ENCODE results near the gene AGAP5.
"Not testable (repeated sequence)": the region's sequence is repeated elsewhere in the genome, so short reads cannot be mapped to it uniquely, and the experiment has no call there.

Gene AGAP5

DNA sequence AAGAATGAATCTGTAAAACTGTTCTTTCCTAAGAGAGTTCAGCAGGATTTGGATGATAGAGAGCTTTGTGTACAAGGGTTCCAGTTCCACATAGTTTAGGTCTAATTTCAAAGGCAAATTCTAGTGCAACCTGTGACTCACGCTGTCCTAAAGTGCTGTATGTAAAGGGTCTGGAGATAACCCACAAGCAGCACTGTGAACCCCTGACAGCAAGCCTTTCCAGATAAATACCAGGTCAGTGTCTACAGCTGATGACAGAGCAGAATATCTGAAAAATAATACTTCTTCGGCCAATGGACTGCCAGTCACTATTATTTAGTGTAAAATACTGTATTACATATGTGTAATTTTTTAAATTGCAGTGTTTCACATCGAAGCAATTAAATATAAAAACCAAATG lies 16.0 kb upstream of the AGAP5 start:
- not testable (repeated sequence) for DNase-seq

DNA sequence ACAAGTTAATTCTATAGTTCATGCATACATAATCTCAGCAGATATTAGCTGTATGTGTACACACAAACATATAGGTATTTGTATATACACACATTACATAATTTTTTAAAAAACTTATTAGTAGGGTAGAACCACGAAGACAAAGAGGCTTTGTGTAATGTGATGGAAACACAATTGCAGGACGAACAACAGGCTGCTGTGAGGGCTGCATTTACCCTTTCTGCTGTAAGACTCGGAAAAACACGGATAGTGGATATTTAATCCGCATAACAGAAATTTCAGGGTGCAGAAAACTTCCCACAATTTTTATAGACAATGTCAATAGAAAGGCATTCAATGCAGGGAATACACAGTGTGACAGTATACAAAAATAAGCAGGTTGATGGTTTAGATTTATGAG lies 13.8 kb upstream of the AGAP5 start:
- not testable (repeated sequence) for DNase-seq

DNA sequence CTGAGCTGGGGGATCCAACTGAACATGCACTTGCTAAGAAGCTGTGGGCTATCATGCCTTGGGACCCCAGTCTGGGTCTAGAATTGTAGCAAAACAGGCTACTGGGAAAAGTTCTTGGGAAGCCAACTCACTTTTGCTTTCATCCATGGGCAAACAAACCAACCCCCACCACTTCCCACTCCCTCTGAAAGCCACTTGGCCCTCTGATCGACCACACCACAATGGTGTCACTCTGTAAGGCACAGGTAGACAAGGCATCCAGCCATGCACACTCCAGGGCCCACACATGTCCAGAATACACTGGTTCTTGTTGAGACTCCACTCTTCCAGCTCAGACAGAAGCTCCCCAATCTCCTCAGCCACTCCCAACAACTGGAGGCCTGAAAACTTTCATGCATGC lies 10.2 kb upstream of the AGAP5 start:
- not testable (repeated sequence) for DNase-seq

DNA sequence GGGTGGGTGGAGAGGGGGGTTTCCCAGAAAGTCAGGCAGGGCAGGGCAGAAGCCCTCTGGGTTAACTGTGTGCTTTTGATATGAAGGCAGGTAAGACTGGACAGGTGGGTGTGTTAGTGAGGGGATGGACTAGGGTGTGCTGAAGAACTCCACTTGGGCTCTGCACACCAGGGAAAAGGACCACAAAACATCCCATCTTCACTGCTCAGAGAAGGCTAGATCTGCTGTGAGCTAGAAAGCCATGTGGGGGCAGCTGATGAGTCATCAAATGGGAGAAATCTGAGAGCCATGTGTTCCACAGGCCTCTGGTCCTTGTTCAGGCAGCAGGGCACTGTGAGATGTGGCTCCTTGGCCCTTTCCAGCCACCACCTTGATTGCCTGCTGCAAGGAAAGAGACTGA lies 9.7 kb upstream of the AGAP5 start:
- DNase-seq: not testable (repeated sequence)

DNA sequence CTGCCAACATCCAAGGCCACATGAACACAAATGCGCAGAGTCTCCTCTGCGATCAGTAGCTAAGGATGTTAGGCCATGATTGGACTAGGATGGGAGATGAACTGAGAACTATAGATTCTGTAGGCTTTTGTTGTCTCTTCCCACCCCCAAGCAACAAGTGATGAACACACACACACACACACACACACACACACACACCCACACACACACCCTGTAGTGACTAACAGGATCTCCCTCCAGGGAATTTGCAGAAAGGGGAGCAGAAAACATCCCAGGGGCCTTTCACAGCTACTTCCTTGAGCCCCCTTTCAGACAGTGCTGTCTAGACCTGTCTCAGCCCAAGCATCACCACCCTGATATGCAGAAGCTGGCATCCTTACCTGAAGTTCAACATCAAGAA lies 8.6 kb upstream of the AGAP5 start:
- not testable (repeated sequence) for DNase-seq

DNA sequence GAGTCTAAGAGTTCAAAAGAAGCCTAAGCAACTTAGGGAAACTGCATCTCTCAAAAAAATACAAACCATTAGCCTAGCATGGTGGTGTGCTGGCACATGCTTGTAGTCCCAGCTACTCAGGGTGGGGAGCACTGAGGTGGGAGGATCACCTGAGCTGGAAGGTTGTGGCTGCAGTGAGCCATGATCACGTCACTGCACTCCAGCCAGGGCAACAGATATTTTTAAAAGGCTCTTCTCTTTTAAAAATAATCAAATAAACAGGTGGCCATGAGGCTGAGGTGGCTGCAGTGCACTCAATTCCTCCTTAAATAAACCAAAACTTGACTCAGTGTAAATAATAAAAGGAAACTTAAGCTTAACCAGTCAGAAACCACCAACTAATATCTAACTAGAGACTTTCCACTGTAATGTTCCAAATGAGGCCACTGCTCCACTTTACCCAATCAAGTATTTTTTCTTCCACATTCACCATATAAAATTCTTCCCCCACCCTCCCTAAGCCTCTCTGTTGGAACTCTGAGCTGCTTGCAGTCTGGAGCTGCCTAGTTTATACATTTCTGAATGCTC lies 7.7 kb upstream of the AGAP5 start:
- not testable (repeated sequence) for DNase-seq

DNA sequence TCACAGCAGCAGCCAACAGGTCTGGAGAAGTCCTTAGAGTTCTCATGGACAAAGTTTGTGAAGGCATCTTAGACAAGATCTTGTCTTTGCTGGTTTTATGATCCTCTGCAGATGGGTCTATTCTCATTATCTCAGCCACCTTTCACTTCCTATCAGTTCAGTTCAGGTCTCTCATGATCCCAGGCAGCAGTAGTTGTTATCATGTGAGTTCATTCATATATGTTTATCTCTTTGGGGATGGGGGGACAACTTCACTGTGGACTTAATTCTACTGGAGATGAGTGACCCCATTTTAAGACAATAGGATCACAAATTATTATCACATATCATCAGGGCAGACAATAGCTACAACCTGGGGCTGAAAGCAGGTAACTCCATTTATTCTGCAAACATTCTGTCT lies 6.0 kb upstream of the AGAP5 start:
- DNase-seq: not testable (repeated sequence)

DNA sequence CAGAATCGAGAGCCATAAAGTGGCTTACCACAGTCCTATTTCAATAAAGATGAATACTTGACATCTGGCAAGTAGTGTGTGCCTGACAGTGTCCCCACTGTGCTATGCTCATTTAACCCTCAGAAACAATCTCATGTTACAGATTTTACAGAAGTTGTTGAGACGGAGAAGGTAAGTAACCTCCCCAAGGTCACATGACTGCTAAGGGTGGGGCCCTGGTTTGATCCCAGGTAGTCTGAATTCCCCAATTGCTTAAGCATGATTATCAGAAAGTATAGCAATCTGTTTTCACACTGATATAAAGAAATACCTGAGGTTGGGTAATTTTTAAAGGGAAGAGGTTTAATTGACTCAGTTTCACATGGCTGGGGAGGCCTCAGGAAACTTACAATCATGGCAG lies 910 bp upstream of the AGAP5 start:
- not testable (repeated sequence) for DNase-seq

DNA sequence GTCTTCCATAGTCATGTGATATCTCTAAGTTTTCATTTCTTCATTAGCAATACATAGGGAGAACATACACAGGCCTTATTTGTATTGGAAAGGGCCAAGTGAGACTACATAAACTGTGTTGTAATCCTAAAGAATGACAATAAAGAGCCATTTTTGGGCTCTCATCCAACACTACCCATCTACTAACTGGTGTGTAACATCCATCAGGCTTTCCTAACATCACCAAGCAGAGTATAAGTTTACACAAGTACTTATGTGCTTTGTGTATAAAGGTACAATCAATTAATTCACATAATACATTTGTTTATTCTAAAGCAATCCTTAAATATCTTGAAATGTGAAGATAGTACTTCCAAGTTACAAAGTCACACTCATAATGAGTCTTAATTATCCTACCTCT lies 2.6 kb downstream of the AGAP5 start:
- not testable (repeated sequence) for DNase-seq

DNA sequence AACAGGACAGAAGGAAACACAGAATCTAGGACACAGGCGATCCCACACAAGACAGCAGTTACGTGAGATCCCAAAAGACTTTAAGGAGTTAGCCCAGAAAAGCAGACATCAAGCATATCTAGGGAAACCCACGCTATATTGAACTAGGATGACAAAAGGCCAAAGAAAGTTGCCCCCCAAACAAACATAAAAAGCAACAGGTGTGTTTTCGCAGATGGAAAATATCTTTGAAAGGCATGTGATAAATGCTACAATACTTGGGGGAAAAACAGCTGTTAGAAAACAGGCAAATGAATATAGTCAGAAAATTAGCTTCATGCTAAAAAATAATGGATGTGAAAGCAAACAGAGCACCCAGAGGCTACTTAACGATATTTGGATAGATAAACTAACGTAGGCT lies 7.2 kb downstream of the AGAP5 start:
- not testable (repeated sequence) for DNase-seq

DNA sequence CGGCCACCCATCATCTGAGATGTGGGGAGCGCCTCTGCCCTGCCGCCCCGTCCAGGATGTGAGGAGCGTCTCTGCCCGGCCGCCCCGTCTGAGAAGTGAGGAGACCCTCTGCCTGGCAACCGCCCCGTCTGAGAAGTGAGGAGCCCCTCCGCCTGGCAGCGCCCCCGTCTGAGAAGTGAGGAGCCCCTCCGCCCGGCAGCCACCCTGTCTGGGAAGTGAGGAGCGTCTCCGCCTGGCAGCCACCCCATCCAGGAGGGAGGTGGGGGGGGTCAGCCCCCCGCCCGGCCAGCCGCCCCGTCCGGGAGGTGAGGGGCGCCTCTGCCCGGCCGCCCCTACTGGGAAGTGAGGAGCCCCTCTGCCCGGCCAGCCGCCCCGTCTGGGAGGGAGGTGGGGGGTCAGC lies 8.3 kb downstream of the AGAP5 start:
- DNase-seq: not testable (repeated sequence)

DNA sequence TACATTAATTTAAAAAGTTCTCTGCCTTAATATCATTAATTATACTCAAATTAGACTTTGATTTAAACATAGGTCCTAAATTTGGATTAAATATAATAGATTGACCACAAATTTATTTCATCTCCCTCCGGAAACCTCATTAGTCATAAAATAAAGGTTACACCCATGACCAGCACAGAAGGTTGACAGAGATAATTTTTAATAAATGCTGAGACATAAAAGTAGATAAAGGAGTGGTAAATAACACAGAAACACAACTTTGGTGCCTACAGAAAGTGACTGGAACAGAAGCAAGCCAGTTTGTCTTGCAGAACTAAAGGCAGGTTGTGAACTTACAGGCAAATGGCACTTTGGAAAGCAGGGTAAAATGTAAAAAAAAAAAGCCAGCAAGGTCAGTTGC lies 10.3 kb downstream of the AGAP5 start:
- DNase-seq: not testable (repeated sequence)

DNA sequence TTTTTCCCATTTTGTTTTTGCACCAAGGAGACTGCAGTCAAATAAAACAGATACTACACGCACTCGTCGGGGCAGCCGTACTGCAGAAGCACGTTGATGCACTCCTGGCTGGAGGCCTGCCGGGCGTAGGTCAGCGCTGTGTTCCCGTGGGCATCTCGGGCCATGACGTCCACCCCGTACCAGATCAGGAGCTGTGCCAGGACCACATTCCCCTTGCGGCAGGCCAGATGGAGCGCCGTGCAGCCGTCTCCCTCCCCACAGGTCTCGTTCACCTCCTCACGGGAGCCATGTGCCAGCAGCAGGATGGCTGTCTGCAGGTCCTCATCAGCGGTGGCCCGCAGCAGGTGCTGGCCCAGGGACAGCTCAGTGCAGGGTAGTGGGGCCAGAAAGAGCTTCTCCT lies 23.4 kb downstream of the AGAP5 start:
- DNase-seq: not testable (repeated sequence)

DNA sequence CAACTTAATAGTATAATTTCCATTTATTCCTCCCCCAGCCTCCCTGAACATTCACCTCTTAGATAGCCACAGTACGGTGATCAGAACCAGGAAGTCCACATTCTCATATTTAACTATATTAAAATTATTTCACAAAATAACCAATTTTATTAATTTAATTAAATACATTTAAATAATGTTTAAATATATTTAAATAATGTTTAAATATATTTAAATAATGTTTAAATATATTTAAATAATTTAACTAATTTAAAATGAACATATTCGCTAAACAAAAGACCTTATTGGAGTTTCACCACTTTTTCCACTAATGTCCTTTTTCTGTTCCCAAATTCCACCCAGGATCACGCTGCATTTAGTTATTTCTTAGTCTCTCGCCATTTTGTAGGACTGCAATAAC lies 29.5 kb downstream of the AGAP5 start:
- DNase-seq: not testable (repeated sequence)

DNA sequence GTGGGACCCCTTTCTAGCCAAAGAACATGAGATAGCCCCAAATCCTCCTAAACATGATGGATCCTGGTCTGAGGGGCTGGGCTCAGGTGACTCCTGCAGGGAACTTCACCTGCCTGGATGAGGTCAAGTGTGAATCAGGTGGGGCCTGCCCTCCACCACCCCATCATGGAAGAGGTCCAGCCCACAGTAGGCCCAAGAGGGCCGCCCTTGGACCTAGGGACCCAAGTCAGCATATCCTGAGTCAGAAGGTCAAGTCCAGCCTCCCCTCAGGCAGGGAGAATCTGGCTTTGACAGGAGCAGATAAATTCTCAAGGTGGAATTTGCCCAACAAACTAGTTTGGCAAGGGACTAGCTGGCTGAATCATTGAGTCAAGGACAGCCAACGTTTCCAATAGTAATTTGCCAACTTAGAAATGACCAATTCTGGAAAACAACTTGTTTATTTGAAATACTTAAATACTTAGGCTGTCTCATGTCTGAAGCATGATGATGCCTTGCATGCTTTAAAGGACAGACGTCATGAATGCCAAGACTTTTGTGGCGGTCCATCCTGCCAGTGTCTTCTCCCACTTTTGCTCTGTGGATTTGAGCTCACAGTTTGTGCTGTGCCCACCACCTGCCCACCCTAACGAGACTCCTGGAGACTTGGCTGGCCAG lies 31.6 kb downstream of the AGAP5 start:
- not testable (repeated sequence) for DNase-seq

DNA sequence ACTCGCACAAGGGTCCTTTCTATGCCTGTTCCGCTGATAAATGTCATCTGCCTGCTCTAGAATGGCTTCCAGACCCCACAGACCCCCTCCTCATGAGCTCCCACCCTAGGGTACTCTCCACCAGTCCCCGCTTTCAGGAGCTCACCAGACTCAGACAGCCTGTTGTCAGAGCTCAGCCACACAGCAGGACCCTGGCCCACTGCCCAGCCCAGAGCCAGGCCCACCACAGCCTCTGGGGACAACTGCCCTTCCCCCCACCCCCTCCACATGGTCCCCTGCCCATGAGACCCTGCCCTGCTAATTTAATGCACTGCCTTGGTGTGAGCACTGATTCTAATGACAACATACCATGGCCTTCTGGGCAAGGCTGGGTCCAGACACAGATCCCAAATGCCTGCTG lies 32.3 kb downstream of the AGAP5 start:
- not testable (repeated sequence) for DNase-seq

DNA sequence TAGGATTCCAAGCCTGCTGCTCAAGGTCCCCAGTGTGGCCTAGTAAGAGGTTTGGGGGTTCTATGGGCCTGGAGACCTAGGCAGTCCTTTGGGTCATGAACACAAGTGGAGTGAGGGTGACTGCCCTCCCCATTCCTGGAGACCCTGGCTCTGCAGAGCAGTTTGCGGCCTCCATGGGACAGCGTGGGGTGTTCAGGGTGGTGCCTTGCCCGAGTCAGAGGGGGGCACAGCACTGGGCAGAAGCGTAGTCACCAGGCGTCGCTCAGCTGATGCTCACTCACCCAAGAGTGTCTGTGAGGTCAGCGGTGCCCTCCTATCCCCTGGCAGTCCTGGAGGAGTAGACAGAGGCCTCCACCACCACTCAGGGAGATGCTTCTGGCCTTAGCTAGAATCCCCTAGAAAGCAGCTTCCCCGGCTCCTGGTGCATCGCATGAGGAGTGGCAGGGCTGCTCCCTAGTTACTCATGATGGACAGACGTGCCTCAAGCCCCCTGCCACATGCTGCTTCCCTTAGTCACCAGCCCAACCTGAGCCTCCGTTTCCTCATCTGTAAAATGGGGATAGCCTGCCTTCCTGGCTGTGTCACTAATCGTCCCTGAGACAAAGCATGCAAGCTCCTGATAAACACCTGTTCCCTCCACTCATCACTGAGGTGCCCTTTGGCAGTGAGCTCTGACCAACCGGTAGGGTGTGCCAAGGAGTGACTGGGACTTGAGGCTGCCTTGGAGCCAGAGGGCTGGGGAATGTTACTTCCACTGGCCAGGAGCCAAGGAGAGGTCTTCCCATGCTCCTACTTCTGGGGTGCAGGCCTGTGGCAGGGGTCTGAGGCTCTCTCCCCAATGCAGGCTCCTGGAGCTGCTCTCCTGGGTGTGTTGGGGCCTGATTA lies 33.5 kb downstream of the AGAP5 start:
- DNase-seq: not testable (repeated sequence)

DNA sequence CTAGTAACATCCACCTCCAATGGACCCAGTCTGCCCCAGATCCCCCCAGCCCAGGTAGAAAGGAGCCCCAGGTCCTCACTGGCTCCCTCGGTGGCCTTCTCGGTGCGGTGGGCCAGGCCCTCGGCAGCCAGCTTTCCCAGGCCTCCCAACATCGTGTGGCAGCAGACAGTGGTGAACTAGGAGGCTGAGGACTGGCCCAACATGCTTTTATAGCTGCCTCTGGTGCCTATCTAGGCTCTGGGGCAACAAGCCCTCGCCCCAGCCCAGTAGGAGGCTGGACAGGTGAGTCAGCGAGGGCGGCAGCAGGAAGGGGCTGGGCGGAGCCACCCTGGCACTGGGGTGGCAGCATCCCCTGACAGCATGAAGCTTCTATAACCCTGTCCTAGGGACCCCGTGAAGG lies 34.3 kb downstream of the AGAP5 start:
- not testable (repeated sequence) for DNase-seq

DNA sequence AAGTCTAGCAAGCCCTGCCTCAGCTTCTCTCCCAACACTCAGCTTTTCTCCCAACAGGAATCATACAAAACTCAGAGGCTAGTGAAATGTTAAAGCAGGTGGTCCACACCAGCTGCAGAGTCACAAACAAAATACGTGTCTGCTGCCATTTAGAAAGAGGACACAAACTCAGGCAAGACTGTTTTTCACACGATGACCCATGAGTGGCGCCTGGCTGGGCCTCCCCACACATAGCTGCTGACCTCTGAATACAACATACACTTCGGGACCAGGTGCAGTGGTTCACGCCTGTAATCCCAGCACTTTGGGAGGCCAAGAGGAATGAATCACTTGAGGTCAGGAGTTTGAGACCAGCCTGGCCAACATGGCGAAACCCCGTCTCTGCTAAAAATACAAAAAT lies 35.2 kb downstream of the AGAP5 start:
- DNase-seq: not testable (repeated sequence)

DNA sequence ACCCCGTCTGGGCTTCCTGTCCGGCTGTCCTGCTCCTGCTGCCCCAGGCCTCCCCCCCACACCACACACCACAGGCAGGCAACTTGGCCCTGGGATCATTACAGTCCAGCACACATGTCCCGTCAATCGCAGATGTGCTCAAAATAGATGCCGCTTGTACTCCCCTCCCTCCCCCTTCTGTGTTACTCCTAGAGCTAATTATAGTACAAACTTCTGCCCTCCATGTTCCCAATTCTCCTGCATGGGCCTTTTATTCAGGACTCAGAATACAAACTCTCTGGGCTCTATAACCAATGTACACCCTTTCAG lies 42.0 kb downstream of the AGAP5 start, which contains the start of gene SYNPO2L:
SYNPO2L (minus strand) TSS at position 40 of the 309 bp plus-strand sequence. CDS start 107 bp downstream, outside the sequence.
- no peak for DNase-seq

DNA sequence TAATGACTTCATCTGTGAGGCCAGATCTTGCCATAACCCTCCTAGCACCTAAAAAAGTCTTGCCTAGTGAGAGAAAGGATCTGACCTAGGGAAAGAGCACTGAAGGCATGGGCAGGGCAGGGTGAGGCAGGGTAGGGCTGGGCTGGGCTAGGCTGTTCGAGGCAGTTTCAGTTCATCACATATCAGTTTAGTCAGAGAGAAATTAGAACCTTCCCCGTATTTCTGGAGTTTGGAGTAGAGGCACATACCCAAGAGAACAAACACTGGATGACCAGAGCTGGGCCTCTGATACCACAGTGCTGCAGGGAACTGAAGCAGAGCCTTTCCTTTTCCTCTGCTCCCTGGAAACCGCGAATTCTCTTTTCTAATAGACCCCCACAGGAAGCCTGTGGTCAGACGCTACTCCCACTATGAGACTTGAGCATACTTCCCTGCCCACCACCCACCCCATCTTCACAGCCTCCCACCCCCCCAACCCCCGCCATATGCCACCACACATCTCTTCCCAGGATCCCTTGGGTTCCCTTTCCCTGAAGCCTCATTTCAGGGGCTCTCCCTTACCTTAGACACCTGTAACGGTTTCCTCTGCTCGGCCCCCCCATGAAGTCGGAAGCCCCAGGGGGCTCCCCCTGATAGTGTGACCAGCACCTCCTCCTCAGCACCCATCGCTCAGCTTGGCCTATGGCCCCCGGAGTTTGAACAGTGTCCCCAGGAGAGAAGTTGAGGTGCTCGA lies 42.5 kb downstream of the AGAP5 start:
- DNase-seq: no peak

DNA sequence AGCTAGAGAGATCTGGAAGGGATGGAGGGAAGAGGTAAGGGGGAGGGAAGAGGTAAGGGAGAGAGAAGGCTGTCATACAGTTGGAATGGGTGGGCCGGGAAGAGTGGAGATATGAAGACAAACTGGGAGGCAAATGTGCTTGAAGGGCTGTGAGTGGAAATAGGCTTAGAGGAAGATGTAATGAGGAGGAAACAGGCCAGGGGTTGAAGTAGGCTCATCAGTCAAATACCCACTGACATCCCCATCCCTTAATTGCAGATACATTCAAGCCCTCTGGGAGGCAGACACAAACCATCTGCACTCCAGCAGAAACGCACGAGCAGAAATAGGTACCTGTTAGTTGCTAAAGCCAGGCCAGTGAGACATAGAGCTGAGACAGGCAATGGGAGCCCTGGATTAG lies 44.2 kb downstream of the AGAP5 start:
- no peak for DNase-seq

DNA sequence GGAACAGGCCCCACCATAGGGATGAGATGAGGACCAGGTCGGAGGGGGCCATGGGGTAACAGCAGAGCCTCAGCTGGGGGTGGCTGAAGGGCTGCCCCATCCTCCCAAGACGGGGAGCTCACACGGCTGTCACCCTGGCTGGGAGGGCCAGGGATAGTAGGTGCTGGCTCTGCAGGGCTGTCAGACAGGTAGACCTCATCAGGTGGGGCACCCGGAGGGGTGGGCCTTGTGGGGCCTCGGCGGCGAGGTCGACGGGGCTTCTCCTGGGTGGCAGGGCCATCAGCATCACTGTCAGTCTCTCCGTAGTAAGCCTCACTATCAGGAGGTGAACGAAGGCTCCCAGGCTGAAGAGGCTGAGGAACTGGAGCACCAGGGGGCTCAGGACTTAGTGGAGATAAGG lies 44.7 kb downstream of the AGAP5 start:
- DNase-seq: no peak

Data from NCI-H510A (cell line).